ENCODE measurements around the gene NADK2.

NADK2 gene

GRCh38 chr5:36237751-36238150 lies 4.0 kb downstream of the NADK2 start:
- H3K4me3 ChIP-seq, result no peak overlapping the region
- H3K9me3 ChIP-seq, result no peaks in the 10 kb centered on the region
- no peak for TF ChIP-seq Cebpa-rat (IDR thresholded peaks at IDR 0.05)
- peaks cover 34% of the 10 kb centered on the region; the same call in 1 of the 2 replicates for H4K20me1 ChIP-seq
- peaks cover 51% of the 10 kb centered on the region for H3K4me1 ChIP-seq
- H3K27ac ChIP-seq, result no peak overlapping the region
- H3K4me2 ChIP-seq, result peak overlapping the region; percentile 88; the same call in 1 of the 2 replicates
- H3K27me3 ChIP-seq, result no peaks in the 10 kb centered on the region
- no peaks in the 10 kb centered on the region; the same call in 1 of the 2 replicates for H3K36me3 ChIP-seq
- no peak overlapping the region for H3K9ac ChIP-seq

- H4K20me1 ChIP-seq, result peaks cover 34% of the 10 kb centered on the region; the same call in 1 of the 2 replicates
- no peak overlapping the region for H3K9ac ChIP-seq
- no peaks in the 10 kb centered on the region for H3K27me3 ChIP-seq
- H3K4me1 ChIP-seq, result peaks cover 46% of the 10 kb centered on the region
- H3K4me2 ChIP-seq, result peak overlapping the region; percentile 38
- TF ChIP-seq Cebpa-rat (IDR thresholded peaks at IDR 0.05), result no peak
- H3K4me3 ChIP-seq, result no peak overlapping the region
- no peaks in the 10 kb centered on the region for H3K9me3 ChIP-seq
- no peak overlapping the region for H3K27ac ChIP-seq
- H3K36me3 ChIP-seq, result peaks cover 3% of the 10 kb centered on the region; the same call in 1 of the 2 replicates
Observed at GRCh38 chr5:36236801-36237200, 4.9 kb downstream of the NADK2 start.

- Histone ChIP-seq H3K4me2 (no peak overlapping the region), H3K9ac (no peak overlapping the region), H3K27ac (no peak overlapping the region), H3K4me3 (no peak overlapping the region), H4K20me1 (peaks cover 13% of the 10 kb centered on the region; the same call in 1 of the 2 replicates), H3K27me3 (no peaks in the 10 kb centered on the region), H3K9me3 (no peaks in the 10 kb centered on the region), H3K4me1 (peaks cover 15% of the 10 kb centered on the region), H3K36me3 (peaks cover 12% of the 10 kb centered on the region; the same call in 1 of the 2 replicates)
- TF ChIP-seq Cebpa-rat (IDR thresholded peaks at IDR 0.05), result no peak
Observed at GRCh38 chr5:36232533-36232932, 9.2 kb downstream of the NADK2 start.

- Histone ChIP-seq H3K27ac (no peak overlapping the region), H3K9me3 (no peaks in the 10 kb centered on the region), H3K9ac (no peak overlapping the region), H3K27me3 (no peaks in the 10 kb centered on the region), H4K20me1 (peaks cover 9% of the 10 kb centered on the region; the same call in 1 of the 2 replicates), H3K4me1 (no peaks in the 10 kb centered on the region), H3K36me3 (peaks cover 23% of the 10 kb centered on the region), H3K4me2 (no peak overlapping the region), H3K4me3 (no peak overlapping the region)
- no peak for TF ChIP-seq Cebpa-rat (IDR thresholded peaks at IDR 0.05)
Observed at GRCh38 chr5:36230151-36230790, 11.5 kb downstream of the NADK2 start.

- Histone ChIP-seq H4K20me1 (peaks cover 9% of the 10 kb centered on the region; the same call in 1 of the 2 replicates), H3K4me2 (no peak overlapping the region), H3K4me1 (peaks cover 6% of the 10 kb centered on the region), H3K4me3 (no peak overlapping the region), H3K36me3 (peaks cover 40% of the 10 kb centered on the region), H3K9ac (no peak overlapping the region), H3K9me3 (no peaks in the 10 kb centered on the region), H3K27me3 (no peaks in the 10 kb centered on the region), H3K27ac (no peak overlapping the region)
- no peak for TF ChIP-seq Cebpa-rat (IDR thresholded peaks at IDR 0.05)
Observed at GRCh38 chr5:36228505-36228904, 13.2 kb downstream of the NADK2 start.

GRCh38 chr5:36227046-36227445 lies 14.7 kb downstream of the NADK2 start:
- H3K4me2 ChIP-seq, result no peak overlapping the region

GRCh38 chr5:36222620-36223019 lies 19.1 kb downstream of the NADK2 start:
- Histone ChIP-seq H3K4me2 (no peak overlapping the region), H3K27ac (no peak overlapping the region), H3K4me1 (peaks cover 16% of the 10 kb centered on the region), H3K27me3 (no peaks in the 10 kb centered on the region), H3K9me3 (0 out of 2 replicates have a peak, but pooled peaks cover 8% of the 10 kb centered on the region), H4K20me1 (no peaks in the 10 kb centered on the region), H3K4me3 (no peak overlapping the region), H3K9ac (no peak overlapping the region), H3K36me3 (peaks cover 76% of the 10 kb centered on the region)
- TF ChIP-seq Cebpa-rat (IDR thresholded peaks at IDR 0.05), result no peak

More at GRCh38 chr5:36227046-36227445, 14.7 kb downstream of the NADK2 start:
- H4K20me1 ChIP-seq, result peaks cover 9% of the 10 kb centered on the region; the same call in 1 of the 2 replicates
- no peaks in the 10 kb centered on the region for H3K9me3 ChIP-seq
- no peak overlapping the region for H3K9ac ChIP-seq
- no peak for TF ChIP-seq Cebpa-rat (IDR thresholded peaks at IDR 0.05)
- peaks cover 13% of the 10 kb centered on the region for H3K4me1 ChIP-seq
- no peaks in the 10 kb centered on the region for H3K27me3 ChIP-seq
- no peak overlapping the region for H3K27ac ChIP-seq
- peaks cover 51% of the 10 kb centered on the region for H3K36me3 ChIP-seq
- H3K4me3 ChIP-seq, result no peak overlapping the region

- Histone ChIP-seq H3K36me3 (peaks cover 71% of the 10 kb centered on the region), H3K9ac (no peak overlapping the region), H3K27me3 (no peaks in the 10 kb centered on the region), H3K9me3 (0 out of 2 replicates have a peak, but pooled peaks cover 8% of the 10 kb centered on the region), H3K4me1 (peaks cover 42% of the 10 kb centered on the region), H3K4me2 (no peak overlapping the region), H3K27ac (no peak overlapping the region), H4K20me1 (no peaks in the 10 kb centered on the region), H3K4me3 (no peak overlapping the region)
- no peak for TF ChIP-seq Cebpa-rat (IDR thresholded peaks at IDR 0.05)
Observed at GRCh38 chr5:36217988-36218387, 23.7 kb downstream of the NADK2 start.

- H3K4me1 ChIP-seq, result peaks cover 45% of the 10 kb centered on the region
- H3K27ac ChIP-seq, result no peak overlapping the region; the same call in 1 of the 2 replicates
- H3K4me2 ChIP-seq, result no peak overlapping the region
- no peaks in the 10 kb centered on the region for H3K27me3 ChIP-seq
- H3K4me3 ChIP-seq, result no peak overlapping the region
- H3K9ac ChIP-seq, result no peak overlapping the region
- H3K36me3 ChIP-seq, result peaks cover 71% of the 10 kb centered on the region
- 0 out of 2 replicates have a peak, but pooled peaks cover 8% of the 10 kb centered on the region for H3K9me3 ChIP-seq
- TF ChIP-seq Cebpa-rat (IDR thresholded peaks at IDR 0.05), result no peak
- H4K20me1 ChIP-seq, result no peaks in the 10 kb centered on the region
Observed at GRCh38 chr5:36217567-36217966, 24.2 kb downstream of the NADK2 start.

GRCh38 chr5:36215910-36216309 lies 25.8 kb downstream of the NADK2 start:
- Histone ChIP-seq H3K27me3 (no peaks in the 10 kb centered on the region), H3K36me3 (peaks cover 71% of the 10 kb centered on the region), H3K9ac (no peak overlapping the region), H3K4me2 (peak overlapping the region; percentile 60), H3K4me3 (peak overlapping the region; percentile 19; the same call in 1 of the 2 replicates), H4K20me1 (no peaks in the 10 kb centered on the region), H3K4me1 (peaks cover 52% of the 10 kb centered on the region), H3K9me3 (0 out of 2 replicates have a peak, but pooled peaks cover 7% of the 10 kb centered on the region), H3K27ac (peak overlapping the region; percentile 70)
- no peak for TF ChIP-seq Cebpa-rat (IDR thresholded peaks at IDR 0.05)
